ENCODE data around the gene EHD4.

The EHD4 gene

DNA sequence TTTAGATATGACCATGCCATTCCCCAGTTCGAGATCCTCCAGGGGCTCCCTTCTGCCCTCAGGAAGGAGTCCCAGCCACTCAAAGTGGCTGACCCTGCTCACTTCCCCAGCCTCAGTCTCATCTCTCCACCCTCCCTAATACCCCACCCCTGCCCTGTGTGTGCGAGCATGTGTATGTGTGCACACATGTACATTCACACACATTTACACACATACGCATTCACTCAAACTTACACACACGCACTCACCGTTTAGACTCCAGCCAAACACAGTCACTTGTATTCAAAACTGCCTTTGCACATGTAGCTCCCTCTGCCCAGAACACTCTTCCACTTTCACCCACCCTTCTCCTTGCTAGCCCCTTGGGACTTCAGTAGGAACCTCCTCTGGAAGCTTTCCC lies 37.1 kb upstream of the EHD4 start (continued):
- TF ChIP-seq, protein P1, sequence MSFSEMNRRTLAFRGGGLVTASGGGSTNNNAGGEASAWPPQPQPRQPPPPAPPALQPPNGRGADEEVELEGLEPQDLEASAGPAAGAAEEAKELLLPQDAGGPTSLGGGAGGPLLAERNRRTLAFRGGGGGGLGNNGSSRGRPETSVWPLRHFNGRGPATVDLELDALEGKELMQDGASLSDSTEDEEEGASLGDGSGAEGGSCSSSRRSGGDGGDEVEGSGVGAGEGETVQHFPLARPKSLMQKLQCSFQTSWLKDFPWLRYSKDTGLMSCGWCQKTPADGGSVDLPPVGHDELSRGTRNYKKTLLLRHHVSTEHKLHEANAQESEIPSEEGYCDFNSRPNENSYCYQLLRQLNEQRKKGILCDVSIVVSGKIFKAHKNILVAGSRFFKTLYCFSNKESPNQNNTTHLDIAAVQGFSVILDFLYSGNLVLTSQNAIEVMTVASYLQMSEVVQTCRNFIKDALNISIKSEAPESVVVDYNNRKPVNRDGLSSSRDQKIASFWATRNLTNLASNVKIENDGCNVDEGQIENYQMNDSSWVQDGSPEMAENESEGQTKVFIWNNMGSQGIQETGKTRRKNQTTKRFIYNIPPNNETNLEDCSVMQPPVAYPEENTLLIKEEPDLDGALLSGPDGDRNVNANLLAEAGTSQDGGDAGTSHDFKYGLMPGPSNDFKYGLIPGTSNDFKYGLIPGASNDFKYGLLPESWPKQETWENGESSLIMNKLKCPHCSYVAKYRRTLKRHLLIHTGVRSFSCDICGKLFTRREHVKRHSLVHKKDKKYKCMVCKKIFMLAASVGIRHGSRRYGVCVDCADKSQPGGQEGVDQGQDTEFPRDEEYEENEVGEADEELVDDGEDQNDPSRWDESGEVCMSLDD (tag by site-specific recombination; IDR thresholded peaks at IDR 0.05): no peak
- TF ChIP-seq PRDM1 (tag by site-specific recombination; IDR thresholded peaks at IDR 0.05) (no peak), ZNF670 (tag by site-specific recombination; IDR thresholded peaks at IDR 0.05; ENCODE audit: low read depth) (no peak), ZNF777 (tag by site-specific recombination; IDR thresholded peaks at IDR 0.05; ENCODE audit: borderline replicate concordance) (no peak)

DNA sequence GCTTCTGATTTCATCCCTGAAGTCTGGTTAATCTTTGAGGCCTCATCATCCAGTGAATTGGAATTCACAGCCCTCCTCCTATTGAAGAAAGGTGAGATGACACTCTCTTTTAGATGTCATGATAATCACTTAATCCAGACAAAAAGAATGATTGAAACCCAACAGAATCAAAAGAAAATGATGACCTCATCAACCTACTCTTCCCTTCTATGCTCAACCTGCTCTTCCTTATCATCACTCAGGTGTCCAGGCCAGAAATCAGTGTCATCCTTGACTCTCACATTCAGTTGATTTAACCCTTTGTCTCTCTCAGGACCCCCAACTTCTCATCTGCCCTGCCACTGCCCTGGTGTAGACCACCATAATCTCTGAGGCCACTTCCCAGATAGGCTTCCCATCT lies 36.7 kb upstream of the EHD4 start:
- H3K27ac ChIP-seq (ENCODE audit: extremely low read depth, low read depth, low read length): no peak overlapping the region
- no peaks in the 10 kb centered on the region for H3K36me3 ChIP-seq (ENCODE audit: control insufficient read depth in 2 of 2, insufficient read depth in 1 of 2, low read length in 2 of 2)
- no peaks in the 10 kb centered on the region for H3K4me1 ChIP-seq (ENCODE audit: control insufficient read depth, insufficient read depth, low read length)
- TF ChIP-seq ZNF341 (tag by site-specific recombination; IDR thresholded peaks at IDR 0.05; ENCODE audit: low read depth) (no peak), HOXC10 (CRISPR knock-in tag; IDR thresholded peaks at IDR 0.05) (no peak), ZNF677 (tag by site-specific recombination; IDR thresholded peaks at IDR 0.05) (no peak)
- TF ChIP-seq, protein P2, sequence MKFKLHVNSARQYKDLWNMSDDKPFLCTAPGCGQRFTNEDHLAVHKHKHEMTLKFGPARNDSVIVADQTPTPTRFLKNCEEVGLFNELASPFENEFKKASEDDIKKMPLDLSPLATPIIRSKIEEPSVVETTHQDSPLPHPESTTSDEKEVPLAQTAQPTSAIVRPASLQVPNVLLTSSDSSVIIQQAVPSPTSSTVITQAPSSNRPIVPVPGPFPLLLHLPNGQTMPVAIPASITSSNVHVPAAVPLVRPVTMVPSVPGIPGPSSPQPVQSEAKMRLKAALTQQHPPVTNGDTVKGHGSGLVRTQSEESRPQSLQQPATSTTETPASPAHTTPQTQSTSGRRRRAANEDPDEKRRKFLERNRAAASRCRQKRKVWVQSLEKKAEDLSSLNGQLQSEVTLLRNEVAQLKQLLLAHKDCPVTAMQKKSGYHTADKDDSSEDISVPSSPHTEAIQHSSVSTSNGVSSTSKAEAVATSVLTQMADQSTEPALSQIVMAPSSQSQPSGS (tag by site-specific recombination; IDR thresholded peaks at IDR 0.05; ENCODE audit: low read depth): peak; percentile 72
- TF ChIP-seq, protein P3, sequence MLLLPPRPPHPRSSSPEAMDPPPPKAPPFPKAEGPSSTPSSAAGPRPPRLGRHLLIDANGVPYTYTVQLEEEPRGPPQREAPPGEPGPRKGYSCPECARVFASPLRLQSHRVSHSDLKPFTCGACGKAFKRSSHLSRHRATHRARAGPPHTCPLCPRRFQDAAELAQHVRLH (tag by site-specific recombination; IDR thresholded peaks at IDR 0.05): no peak
- POLR2A ChIA-PET: no interaction called here
- no peak overlapping the region for H3K4me3 ChIP-seq (ENCODE audit: low read depth, low read length)
- CTCF ChIA-PET: no interaction called here
- H3K9me3 ChIP-seq (ENCODE audit: control insufficient read depth, insufficient read depth, low read depth, low read length): no peaks in the 10 kb centered on the region

DNA sequence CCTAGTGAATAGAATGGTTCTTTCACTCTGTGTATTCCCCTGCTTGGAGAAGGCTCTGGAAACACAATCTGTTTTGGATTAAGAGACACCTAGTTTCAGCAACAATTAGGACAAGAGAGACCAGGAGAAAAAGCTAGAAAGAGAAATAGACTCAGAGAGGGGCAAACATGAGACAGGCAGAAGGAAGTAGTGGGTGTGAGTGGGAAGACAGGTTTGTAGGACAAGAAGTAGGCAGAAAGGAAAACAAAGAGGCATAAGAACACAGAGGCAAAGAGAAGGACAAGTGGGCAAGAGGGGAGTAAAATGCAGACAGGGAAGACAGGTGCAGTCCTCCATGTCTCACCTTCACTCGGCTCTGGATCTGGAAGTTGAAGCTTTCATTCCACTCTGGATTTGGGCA lies 35.0 kb upstream of the EHD4 start:
- ChIA-PET CTCF (no interaction called here), POLR2A (no interaction called here)
- H3K4me1 ChIP-seq (ENCODE audit: control insufficient read depth, insufficient read depth, low read length): no peaks in the 10 kb centered on the region
- no peaks in the 10 kb centered on the region for H3K36me3 ChIP-seq (ENCODE audit: control insufficient read depth in 2 of 2, insufficient read depth in 1 of 2, low read length in 2 of 2)
- H3K4me3 ChIP-seq (ENCODE audit: low read depth, low read length): no peak overlapping the region
- TF ChIP-seq BCL11A (tag by site-specific recombination; IDR thresholded peaks at IDR 0.05; ENCODE audit: low read depth): no peak
- TF ChIP-seq ZFHX2 (tag by site-specific recombination; conservative IDR thresholded peaks at IDR 0.05): peak; percentile 88
- TF ChIP-seq EGR2 (tag by site-specific recombination; IDR thresholded peaks at IDR 0.05; ENCODE audit: low read depth): peak; percentile 96
- H3K27ac ChIP-seq (ENCODE audit: extremely low read depth, low read depth, low read length): no peak overlapping the region
- no peaks in the 10 kb centered on the region for H3K9me3 ChIP-seq (ENCODE audit: control insufficient read depth, insufficient read depth, low read depth, low read length)

DNA sequence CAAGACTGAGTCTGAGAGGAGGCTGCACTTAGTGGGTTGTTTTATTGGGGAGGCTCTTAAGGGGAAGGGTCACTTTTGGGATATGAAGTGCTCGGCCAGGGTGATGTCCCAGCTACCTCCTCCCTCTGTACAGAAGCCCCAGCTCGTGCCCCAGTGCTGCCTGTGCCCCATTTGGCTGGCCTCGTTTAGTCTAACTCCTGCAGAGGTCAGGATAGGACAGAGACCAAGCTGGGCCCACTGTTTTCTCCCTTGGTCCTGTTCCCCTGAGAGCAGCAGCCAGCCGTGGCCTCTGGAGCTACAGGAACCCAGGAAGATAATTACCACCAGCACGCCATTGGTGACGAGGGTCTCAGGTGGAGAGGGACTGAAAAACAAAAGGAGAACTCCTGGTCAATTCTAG lies 30.0 kb upstream of the EHD4 start:
- TF ChIP-seq FEZF1 (tag by site-specific recombination; IDR thresholded peaks at IDR 0.05) (no peak), KLF7 (tag by site-specific recombination; IDR thresholded peaks at IDR 0.05; ENCODE audit: borderline replicate concordance) (no peak), ZNF169 (tag by site-specific recombination; IDR thresholded peaks at IDR 0.05) (no peak)
- no peak overlapping the region for H3K4me3 ChIP-seq (ENCODE audit: low read depth, low read length)
- H3K9me3 ChIP-seq (ENCODE audit: control insufficient read depth, insufficient read depth, low read depth, low read length): no peaks in the 10 kb centered on the region
- ChIA-PET CTCF (interaction anchor here (0.7 to 1.4 kb wide), 2 partner anchors 34 to 61 kb away, joined by 3 to 4 read pairs; no protein-coding TSS in a partner anchor), POLR2A (interaction anchor here (1.0 kb wide), 1 partner anchor 30 kb away, joined by 3 read pairs; the partner anchor contains the start of gene EHD4)
- no peaks in the 10 kb centered on the region for H3K4me1 ChIP-seq (ENCODE audit: control insufficient read depth, insufficient read depth, low read length)
- H3K36me3 ChIP-seq (ENCODE audit: control insufficient read depth in 2 of 2, insufficient read depth in 1 of 2, low read length in 2 of 2): no peaks in the 10 kb centered on the region
- H3K27ac ChIP-seq (ENCODE audit: extremely low read depth, low read depth, low read length): no peak overlapping the region

Data from HEK293 (cell line).